HG02981 (cell line): ENCODE measurements around the gene FAM163B.
"Not testable (repeated sequence)": the region's sequence is repeated elsewhere in the genome, so short reads cannot be mapped to it uniquely, and the experiment has no call there.

Source experiments
- ATAC-seq: cut with Tn5 transposase; IDR thresholded peaks from one replicate; pipeline ENCODE4 v1.9.1; 2021; ENCODE audit warnings: mild to moderate bottlenecking, moderate library complexity; ENCODE audit not compliant: unreplicated experiment

Gene FAM163B

DNA sequence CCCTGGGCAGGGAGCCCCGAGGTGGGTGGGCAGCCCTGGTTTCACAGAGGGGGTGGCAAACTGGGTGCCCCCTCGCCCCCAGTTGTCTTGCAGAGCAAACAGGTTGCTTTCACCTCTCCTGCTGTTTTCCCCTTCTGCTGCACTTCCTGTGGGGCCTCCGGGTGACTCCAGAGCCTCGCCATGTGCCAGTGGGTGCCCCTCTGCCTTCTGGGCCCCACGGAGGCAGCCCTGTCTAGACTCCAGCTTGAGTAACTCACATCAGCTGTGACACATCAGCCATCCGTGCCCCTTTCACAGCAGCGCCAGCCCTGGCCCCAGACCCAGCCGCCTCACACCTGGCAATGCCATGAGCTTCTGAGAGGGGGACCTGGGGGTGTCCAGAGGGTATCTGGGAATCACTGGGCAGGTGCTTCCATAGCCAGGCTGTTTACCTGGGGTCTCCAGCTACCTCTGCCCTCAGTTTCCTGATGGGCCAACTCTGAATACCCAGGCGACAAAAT is 37.7 kb downstream of the FAM163B start:
- ATAC-seq: no peak

DNA sequence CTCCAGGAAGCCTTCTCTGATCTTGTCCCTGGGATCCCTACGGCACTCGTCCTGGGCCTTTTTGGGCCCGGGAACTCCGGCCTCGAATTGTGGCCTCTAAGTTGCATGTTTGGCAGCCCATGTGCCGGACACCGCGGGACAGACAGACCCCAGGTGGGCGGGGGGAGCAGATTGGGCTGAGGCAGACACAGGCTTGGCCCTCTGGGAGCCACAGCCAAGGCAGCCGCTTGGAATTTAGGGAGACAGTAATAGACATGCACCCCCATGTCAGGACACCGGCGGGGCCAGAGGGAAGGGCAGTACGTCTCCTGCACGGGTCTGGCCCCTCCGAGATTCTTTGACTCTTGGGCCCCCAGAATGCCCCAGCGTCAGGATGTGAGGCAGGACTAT is 38.5 kb downstream of the FAM163B start:
- no peak for ATAC-seq

DNA sequence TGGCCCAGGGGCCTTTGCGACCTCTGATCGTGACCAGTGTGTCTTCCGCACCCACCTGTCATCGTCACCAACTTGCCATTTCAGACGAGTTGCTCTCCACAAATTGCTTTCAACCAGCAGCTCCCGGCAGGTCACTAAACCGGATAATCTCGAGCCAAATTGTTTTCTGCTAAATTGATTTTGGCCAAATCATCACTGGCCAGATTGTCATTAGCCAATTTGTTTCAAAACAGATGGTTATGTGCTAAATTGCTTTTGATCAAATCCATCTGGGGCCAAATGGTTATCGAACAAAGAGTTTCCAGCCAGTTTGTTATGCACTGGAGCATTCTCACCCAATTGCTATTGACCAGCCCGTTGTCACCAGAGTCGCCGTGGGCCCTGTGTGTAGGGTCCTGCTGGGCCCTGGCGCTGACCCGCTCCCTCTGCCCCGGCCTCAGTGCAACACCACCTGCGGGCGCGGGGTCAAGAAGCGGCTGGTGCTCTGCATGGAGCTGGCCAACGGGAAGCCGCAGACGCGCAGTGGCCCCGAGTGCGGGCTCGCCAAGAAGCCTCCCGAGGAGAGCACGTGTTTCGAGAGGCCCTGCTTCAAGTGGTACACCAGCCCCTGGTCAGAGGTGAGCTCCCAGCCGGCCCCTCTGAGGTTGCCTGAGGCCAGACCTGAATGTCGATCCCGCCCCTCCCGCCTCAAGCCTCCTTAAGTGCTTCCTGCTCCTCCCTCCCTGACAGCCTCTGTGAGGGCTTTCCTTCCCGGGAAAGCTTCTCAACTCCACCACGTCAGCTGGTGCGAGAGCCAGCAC is 39.1 kb downstream of the FAM163B start:
- no peak for ATAC-seq

DNA sequence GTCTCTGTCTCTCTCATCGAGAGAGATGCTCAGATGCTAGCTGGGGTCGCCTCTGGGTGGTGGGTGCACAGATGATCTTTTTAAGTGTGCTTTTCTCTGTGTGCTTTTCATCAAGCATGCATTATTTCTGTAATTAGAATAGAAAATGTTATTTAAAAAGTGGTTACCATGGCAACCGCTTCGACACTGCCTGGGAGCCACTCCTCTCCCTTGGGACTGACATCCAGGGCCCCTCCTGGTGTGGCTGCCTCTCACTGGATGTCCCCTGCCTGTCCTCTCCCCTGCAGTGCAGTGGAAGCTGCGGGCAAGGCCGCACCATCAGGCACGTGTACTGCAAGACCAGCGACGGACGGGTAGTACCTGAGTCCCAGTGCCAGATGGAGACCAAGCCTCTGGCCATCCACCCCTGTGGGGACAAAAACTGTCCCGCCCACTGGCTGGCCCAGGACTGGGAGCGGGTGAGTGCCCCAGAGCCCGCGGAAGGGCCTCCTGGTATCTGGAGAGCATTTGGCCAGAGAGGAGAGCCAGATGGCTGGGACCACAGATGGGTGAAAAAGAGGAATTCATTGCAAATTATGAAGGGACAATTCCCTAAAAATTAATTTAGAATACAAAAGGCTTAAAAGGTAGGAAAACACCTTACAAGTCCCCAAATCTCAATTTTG is 39.9 kb downstream of the FAM163B start:
- no peak for ATAC-seq

DNA sequence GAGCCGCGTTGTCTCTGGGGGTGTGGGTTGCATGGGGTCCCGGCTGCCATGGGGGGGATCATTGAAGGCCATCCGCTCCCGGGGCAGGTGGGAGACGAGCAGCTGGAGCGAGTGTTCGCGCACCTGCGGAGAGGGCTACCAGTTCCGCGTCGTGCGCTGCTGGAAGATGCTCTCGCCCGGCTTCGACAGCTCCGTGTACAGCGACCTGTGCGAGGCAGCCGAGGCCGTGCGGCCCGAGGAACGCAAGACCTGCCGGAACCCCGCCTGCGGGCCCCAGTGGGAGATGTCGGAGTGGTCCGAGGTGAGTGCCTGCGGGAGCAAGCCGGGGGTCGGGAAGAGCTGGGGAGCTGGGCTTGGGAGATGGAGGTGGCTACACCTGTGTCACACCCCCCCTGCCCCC is 41.0 kb downstream of the FAM163B start:
- no peak for ATAC-seq

DNA sequence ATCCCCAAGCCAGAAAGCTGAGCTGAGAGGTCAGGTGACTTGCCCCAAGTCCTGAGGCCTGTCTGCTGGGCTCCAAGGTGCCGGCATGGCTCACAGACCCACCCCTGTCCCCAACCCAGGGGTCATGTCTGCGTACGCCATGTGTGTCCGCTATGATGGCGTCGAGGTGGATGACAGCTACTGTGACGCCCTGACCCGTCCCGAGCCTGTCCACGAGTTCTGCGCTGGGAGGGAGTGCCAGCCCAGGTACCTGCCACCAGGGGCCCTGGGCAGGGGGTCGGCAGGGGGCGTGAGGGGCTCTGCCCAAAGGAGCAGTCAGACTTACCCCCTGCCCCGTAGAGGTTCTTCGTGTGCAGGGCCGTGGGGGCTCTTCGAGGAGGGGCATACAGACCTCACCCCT is 42.4 kb downstream of the FAM163B start:
- no peak for ATAC-seq

DNA sequence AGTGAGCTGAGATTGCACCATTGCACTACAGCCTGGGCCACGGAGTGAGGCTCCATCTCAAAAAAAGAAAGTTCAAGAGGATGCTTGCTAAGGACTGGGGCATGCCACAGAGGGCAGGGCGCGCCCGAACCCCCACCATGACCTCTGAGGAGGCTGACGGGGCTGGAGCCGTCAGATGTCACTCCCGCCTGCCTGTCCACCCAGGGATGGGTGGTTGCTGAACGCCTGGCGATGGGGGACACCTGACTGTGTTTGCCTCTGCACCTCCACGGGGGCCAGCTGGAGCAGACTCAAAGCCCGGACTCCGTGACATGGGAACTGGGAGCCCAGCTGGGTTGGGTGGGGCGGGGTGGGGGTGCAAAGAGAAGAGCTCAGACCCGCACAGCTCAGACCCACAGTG is 42.8 kb downstream of the FAM163B start:
- ATAC-seq: no peak

DNA sequence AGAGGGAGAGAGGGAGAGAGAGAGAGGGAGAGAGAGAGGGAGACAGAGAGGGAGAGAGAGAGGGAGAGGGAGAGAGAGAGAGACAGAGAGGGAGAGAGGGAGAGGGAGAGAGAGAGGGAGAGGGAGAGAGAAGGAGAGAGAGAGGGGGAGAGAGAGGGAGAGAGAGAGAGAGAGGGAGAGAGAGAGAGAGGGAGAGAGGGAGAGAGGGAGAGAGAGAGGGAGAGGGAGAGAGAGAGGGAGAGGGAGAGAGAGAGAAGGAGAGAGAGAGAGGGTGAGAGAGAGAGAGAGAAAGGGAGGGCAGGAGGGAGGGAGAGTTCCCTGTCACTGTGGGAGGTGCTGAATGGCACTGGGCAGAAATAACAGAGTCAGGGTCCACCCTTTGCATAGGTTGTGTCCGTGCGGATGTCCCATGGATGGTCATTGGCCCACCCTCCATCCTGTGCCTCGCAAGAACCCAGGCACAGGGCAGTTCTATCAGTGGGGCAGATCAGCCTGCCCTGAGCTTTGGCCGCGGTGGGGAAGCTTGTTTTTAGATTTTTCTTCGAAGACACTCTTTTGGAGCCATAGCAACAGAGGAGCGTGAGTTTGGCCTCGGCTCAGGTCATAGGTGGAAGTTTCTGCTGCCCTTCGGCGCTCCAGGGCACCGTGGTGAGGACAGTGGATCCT is 44.6 kb downstream of the FAM163B start:
- ATAC-seq: no peak

DNA sequence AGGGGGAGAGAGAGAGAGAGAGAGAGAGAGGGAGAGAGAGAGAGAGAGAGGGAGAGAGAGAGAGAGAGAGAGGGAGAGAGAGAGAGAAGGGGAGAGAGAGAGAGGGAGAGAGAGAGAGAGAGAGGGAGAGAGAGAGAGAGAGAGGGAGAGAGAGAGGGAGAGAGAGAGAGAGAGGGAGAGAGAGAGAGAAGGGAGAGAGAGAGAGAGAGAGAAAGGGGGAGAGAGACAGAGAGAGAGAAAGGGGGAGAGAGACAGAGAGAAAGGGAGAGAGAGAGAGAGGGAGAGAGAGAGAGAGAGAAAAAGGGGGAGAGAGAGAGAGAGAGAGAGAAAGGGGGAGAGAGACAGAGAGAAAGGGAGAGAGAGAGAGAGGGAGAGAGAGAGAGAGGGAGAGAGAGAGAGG is 45.4 kb downstream of the FAM163B start:
- not testable (repeated sequence) for ATAC-seq

DNA sequence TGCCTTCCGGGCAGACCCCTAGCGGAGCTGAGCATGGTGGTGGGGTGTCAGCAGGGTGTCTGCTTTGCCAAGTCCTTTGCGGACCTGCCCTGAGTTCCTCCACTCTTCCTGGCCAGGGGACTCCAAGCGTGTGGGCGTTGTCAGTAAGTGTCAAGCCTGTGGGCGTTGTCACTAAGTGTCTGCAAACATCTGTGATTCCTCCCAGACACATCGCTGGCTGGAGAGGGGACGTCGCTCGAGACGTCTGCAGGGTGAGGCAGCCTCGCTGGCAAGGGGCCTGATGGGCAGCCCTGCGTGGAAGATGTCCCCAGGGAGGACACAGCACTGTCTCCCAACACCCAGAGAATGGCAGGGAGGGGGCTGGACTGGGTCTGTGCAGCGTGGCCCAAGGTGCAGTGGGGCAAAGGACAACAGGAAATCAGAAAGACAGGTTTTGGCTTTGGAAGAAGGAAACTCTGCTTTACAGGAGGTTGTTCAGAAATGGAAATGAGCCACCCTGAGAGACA is 45.8 kb downstream of the FAM163B start:
- no peak for ATAC-seq

DNA sequence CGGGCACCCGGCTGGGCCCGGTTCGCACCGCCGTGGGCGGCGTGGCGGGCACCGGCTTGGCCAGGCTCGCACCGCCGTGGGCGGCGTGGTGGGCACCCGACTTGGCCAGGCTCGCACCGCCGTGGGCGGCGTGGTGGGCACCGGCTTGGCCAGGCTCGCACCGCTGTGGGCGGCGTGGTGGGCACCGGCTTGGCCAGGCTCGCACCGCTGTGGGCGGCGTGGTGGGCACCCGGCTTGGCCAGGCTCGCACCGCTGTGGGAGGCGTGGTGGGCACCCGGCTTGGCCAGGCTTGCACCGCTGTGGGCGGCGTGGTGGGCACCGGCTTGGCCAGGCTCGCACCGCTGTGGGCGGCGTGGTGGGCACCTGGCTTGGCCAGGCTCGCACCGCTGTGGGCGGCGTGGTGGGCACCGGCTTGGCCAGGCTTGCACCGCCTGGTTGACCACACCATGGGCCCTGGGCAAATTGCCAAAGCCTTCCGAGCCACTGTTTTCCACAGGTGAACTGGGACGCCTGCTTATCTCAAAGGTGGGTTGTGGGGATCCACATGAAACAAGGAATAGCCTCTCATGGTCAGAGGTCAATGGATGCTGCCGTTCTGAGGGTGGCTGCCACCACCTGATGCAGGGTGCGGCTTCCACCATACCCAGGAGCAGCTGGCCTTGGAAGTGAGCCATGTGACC is 46.4 kb downstream of the FAM163B start:
- ATAC-seq: no peak

DNA sequence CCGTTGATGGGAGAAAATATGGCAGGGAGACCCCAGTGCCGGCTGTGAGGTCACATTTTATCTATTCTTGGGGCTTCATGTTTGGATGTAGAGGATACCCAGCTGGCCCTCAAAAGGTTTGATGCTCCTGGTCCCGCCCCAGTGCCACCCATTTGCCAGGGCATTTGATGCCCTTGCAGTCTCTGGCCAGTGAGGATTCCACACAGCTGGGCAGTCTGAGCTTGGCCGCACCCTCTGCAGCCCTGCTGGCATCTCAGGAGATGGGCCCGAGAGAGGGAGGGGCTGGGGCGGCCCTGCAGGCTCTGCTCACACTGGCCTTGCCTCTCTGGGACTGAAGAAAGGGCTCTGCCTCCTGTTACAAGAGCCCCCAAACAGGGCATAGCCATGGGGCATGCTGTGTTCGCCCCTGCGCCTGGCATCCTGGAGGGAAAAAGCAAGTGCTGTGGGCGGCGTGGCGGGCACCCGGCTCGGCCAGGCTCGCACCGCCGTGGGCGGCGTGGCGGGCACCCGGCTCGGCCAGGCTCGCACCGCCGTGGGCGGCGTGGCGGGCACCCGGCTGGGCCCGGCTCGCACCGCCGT is 47.1 kb downstream of the FAM163B start:
- no peak for ATAC-seq

DNA sequence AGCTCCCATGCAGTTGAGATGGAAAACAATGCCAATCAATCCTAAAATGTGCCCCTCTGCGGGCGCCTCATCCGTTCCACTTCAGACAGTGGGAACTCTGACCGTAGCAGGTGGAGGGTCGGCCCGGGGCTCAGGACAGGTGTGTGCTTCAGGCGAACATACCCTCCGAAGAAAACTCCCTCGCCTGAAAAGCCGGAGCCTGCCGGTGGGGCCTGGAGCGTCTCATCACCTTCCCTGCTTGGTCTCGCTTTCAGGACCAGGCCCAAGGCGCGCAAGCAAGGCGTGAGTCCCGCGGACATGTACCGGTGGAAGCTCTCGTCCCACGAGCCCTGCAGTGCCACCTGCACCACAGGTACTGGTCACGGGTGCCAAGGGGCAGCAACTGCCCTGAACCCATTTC is 48.2 kb downstream of the FAM163B start:
- no peak for ATAC-seq

DNA sequence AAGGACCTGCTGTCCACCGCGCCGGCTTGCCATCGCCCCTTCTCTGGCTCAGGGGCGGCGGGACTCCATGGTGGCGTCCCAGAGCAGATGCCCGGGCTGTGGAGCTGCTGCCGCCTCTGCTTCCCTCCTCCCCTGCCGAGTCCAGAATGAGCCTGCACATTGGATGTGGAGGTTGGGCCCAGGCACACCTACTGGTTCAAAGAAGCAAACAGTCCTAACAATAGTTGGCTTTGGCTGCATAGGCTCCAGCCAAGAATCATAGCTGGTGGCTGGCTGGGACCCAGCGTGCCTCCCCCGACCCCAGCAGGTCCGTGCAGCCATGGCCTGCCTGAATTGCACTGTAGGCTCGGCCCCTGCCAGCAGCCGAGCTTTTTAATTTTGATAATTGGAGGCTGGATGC is 48.9 kb downstream of the FAM163B start:
- no peak for ATAC-seq

DNA sequence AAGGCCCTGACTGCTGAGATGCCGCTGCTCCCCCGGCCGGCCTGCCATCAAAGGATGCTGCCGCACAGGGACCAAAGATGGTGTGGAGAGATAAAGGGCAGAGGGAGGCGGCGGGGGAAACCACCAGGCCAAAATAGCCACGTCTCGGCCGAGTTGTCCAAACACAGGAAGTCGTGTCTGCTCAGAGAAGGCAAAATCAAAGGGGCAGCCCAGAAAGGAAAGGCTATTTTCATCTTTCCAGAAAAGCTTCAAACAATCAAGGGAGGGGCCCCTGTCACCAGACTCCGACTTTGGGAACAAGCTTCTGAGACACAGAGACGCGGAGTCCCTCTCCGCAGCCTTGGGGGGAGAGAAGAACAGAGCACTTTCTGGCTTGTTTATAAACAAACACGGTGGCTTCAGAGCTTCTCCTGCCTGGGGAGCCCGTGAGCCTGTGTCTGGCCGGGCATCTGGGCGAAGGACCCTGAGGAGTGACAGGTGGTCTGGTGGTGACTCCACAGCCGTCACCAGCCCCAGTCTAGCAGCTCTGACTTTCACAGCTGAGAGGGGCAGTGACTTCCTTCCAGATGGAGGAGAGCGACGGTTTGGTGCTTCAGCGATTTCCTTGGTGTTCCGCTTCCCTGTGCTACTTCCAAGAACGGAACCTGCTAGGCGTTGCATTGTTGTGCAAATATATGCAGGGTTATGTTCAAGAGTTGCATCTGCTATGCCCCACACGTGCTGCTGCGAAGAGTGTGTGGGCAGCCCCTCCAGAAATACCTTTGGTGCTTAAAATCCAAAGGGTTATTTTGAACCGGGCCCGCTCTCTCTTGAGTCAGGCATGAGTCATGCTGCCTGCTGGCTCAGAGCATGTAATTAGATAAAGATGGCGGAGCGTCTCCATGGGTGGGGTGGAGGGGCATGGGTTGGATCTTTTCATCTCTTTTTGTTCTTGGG is 50.7 kb downstream of the FAM163B start:
- peak; percentile 45 for ATAC-seq

DNA sequence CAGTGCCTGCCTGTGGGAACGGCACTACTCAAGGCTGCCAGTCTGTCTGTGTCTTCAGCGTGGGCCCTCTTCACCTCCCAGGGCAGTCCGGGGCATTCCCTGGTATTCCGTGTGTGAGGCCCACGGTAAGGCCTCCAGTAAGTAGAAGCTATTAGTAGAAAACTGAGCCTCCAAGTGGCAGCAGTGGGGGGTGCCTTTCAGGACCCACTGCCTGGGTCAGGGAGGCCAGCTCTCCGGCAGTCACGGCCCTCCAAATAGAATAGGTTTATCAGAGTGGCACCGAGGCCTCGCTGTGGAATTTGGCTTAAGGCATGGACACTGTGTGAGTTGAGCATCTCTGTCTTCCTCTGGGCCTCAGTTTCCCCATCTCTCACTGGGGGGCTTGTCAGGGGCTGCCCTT is 51.6 kb downstream of the FAM163B start:
- no peak for ATAC-seq

DNA sequence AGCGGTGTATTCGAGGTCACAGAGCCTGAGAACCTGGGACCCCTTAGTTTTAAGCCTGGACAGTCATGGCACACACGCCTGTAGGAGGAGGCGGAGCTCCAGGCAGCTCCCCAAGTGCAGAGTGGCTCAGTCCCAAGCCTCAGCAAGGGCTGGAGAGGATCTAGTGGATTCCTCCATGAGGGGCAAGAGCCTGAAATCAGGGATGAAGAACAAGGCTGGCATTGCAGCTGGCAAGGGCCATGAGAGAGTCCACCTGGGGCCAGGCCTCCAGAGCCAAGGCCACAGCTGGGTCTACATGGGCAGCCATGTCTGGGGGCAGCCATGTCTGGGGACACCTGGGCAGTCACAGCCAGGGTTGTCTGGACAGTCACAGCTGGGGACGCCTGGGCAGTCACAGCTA is 52.8 kb downstream of the FAM163B start:
- ATAC-seq: no peak

DNA sequence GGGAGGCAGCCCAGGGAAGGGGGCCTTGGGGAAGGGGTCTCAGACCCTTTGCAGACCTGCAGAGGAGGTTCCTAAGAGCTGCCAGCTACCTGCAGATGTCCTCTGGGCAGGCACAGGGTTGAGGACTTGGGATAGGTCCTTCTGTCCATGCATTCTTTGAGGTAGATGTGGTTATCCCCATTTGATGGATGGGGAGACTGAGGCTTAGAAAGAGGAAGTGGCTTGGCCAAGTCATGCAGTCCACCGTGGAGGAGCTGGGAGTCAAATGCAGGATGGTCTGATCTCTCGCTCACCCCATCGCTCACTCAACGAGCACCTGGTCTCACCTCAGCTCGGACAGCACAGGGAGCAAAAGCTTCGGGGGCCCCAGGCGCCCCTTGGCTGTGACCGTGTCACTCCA is 54.5 kb downstream of the FAM163B start:
- no peak for ATAC-seq

DNA sequence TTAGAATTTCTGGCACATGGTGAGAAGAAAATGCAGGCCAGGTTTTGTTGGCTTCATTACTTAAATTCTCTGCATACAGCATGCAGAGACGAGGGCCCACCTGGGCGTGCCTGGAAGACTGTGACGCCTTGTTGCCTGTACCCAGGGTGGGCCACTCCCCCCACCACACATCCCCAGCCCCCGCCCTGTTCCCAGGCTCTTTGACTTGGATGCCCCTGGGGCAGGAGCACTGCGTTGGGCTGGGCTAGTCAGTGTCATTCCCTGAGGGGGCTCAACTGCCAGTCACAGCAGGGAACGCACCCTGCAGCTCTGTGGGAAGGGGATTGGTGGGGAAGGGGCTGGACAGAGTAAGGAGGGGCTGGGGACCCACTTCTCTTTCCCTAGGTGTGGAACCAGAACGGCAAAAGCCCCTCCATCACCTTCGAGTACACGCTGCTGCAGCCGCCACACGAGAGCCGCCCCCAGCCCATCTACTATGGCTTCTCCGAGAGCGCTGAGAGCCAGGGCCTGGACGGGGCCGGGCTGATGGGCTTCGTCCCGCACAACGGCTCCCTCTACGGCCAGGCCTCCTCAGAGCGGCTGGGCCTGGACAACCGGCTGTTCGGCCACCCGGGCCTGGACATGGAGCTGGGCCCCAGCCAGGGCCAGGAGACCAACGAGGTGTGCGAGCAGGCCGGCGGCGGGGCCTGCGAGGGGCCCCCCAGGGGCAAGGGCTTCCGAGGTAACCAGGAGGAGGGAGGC is 55.0 kb downstream of the FAM163B start:
- no peak for ATAC-seq
